ENCODE data around the gene PPP3CA.

GRCh38 chr4:101049549-101050001, 297.8 kb downstream of the PPP3CA start:
- TF ChIP-seq CTCF (IDR thresholded peaks at IDR 0.05) (no peak), POLR2AphosphoS5 (IDR thresholded peaks at IDR 0.05) (no peak), POLR2A (IDR thresholded peaks at IDR 0.05) (no peak)
